ENCODE results near the gene ARID1B.

ARID1B gene

DNA sequence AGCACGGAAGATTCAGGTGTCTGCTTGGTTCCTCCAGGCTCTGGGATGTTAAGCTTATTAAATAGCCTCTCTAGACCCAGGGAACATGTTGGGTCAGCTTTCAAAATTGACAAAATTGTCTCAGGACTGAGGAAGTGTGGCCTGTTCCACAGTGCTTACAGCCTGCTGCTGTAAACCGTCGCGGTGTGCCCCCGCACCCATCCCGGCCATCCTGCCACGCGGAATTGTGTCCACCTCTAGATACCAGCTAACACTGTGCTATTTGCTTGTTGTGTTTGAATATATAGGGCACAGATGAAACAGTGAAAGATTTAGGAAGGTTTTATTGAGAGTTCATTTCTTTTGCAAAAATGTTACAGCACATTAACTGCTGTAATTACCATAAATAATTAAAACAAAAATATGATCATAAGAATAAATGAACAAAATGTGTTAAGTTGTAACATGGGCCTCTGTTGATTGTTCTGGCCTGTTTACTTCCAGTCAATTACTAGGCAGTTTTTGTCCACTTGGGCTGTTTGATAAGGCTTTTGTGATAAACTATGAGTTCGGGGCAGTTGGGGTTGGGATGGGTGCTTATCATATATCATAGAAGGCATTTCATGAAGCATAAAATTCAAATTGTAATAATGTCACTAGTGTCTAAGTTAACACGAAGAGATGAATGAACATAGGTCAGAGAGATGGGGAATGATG, 77.4 kb downstream of the ARID1B start:
- H3K27ac ChIP-seq (ENCODE audit: low read length): no peak overlapping the region
- H3K79me2 ChIP-seq (ENCODE audit: low read length): peaks cover 84% of the 10 kb centered on the region
- no peak for DNase-seq
- H4K20me1 ChIP-seq (ENCODE audit: insufficient read depth, low read length): no peaks in the 10 kb centered on the region
- H3K4me1 ChIP-seq (ENCODE audit: low read length): peaks cover 26% of the 10 kb centered on the region
- H3K9me2 ChIP-seq (replicated peaks; ENCODE audit: insufficient read depth, low read length): no peaks in the 10 kb centered on the region
- H3K4me2 ChIP-seq (ENCODE audit: low read depth, low read length): no peak overlapping the region
- H3K36me3 ChIP-seq (replicated peaks; ENCODE audit: insufficient read depth, low read length): no peaks in the 10 kb centered on the region
- H3K9ac ChIP-seq (ENCODE audit: low read length): no peak overlapping the region
- no peak for TF ChIP-seq EZH2 (optimal IDR thresholded peaks at IDR 0.05; ENCODE audit: low read depth, low read length)
- TF ChIP-seq, protein P1, sequence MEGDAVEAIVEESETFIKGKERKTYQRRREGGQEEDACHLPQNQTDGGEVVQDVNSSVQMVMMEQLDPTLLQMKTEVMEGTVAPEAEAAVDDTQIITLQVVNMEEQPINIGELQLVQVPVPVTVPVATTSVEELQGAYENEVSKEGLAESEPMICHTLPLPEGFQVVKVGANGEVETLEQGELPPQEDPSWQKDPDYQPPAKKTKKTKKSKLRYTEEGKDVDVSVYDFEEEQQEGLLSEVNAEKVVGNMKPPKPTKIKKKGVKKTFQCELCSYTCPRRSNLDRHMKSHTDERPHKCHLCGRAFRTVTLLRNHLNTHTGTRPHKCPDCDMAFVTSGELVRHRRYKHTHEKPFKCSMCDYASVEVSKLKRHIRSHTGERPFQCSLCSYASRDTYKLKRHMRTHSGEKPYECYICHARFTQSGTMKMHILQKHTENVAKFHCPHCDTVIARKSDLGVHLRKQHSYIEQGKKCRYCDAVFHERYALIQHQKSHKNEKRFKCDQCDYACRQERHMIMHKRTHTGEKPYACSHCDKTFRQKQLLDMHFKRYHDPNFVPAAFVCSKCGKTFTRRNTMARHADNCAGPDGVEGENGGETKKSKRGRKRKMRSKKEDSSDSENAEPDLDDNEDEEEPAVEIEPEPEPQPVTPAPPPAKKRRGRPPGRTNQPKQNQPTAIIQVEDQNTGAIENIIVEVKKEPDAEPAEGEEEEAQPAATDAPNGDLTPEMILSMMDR (IDR thresholded peaks at IDR 0.05; ENCODE audit: low read length): no peak
- TF ChIP-seq EZH2phosphoT487 (IDR thresholded peaks at IDR 0.05; ENCODE audit: low read length): no peak
- peaks cover 30% of the 10 kb centered on the region for H3F3A ChIP-seq (ENCODE audit: insufficient read depth, low read length)
- no peak overlapping the region for H2AFZ ChIP-seq (ENCODE audit: low read length)
- H3K4me3 ChIP-seq (ENCODE audit: low read length): no peak overlapping the region
- H3K9me3 ChIP-seq (replicated peaks; ENCODE audit: insufficient read depth, low read length): no peaks in the 10 kb centered on the region
- no peaks in the 10 kb centered on the region for H3K27me3 ChIP-seq (replicated peaks; ENCODE audit: insufficient read depth, low read length)

DNA sequence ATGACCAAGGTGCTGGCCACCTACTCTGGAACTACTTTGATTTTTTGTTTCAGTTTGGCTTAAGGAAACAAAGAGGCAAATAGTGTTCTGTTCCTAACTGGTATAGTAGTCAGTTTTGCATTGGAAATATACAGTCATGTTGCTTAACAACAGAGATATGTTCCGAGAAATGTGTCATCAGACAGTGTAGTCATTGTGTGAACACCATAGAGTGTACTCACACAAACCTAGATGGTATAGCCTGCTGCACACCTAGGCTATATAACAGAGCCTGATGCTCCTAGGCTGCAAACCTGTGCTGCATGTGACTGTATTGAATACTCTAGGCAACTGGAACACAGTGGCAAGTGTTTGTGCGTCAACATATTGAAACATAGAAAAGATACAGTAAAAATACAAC, 80.4 kb downstream of the ARID1B start:
- Histone ChIP-seq H3K27ac (ENCODE audit: low read length) (no peak overlapping the region), H3K9ac (ENCODE audit: low read length) (no peak overlapping the region), H4K20me1 (ENCODE audit: insufficient read depth, low read length) (no peaks in the 10 kb centered on the region), H3K27me3 (replicated peaks; ENCODE audit: insufficient read depth, low read length) (no peaks in the 10 kb centered on the region), H3K9me2 (replicated peaks; ENCODE audit: insufficient read depth, low read length) (no peaks in the 10 kb centered on the region), H3F3A (ENCODE audit: insufficient read depth, low read length) (peaks cover 7% of the 10 kb centered on the region), H3K4me3 (ENCODE audit: low read length) (no peak overlapping the region), H3K9me3 (replicated peaks; ENCODE audit: insufficient read depth, low read length) (no peaks in the 10 kb centered on the region), H3K4me1 (ENCODE audit: low read length) (peaks cover 12% of the 10 kb centered on the region), H3K36me3 (replicated peaks; ENCODE audit: insufficient read depth, low read length) (no peaks in the 10 kb centered on the region), H3K4me2 (ENCODE audit: low read depth, low read length) (no peak overlapping the region), H3K79me2 (ENCODE audit: low read length) (peaks cover 99% of the 10 kb centered on the region), H2AFZ (ENCODE audit: low read length) (no peak overlapping the region)
- TF ChIP-seq, protein P1 (IDR thresholded peaks at IDR 0.05; ENCODE audit: low read length): no peak
- TF ChIP-seq EZH2 (optimal IDR thresholded peaks at IDR 0.05; ENCODE audit: low read depth, low read length) (no peak), EZH2phosphoT487 (IDR thresholded peaks at IDR 0.05; ENCODE audit: low read length) (no peak)
- no peak for DNase-seq

DNA sequence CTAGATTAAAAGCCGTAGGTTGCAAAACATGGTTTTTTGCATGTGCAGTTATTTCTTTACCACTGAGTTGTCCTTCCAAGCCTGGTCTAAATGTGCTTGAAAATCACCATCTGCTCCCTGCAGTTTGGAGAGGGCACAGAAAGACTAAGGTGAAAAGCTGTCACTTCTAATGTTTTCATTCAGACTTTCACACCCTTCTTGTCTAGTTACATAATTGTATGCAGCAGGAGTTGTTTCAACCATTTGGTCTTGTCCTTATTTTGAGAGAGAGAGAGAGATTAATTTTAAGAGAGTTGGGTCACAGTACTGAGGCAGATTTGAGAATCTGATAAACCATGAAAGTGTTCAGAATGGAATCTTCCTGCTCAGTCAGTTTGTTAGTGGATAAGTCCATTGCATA, 82.5 kb downstream of the ARID1B start:
- Histone ChIP-seq H4K20me1 (ENCODE audit: insufficient read depth, low read length) (no peaks in the 10 kb centered on the region), H2AFZ (ENCODE audit: low read length) (no peak overlapping the region)

More for the DNA sequence above, 82.5 kb downstream of the ARID1B start:
- no peaks in the 10 kb centered on the region for H3K36me3 ChIP-seq (replicated peaks; ENCODE audit: insufficient read depth, low read length)
- H3K4me3 ChIP-seq (ENCODE audit: low read length): no peak overlapping the region
- no peaks in the 10 kb centered on the region for H3K9me2 ChIP-seq (replicated peaks; ENCODE audit: insufficient read depth, low read length)
- no peak overlapping the region for H3K27ac ChIP-seq (ENCODE audit: low read length)
- no peak overlapping the region for H3K9ac ChIP-seq (ENCODE audit: low read length)
- DNase-seq: no peak
- H3F3A ChIP-seq (ENCODE audit: insufficient read depth, low read length): no peaks in the 10 kb centered on the region
- H3K79me2 ChIP-seq (ENCODE audit: low read length): peaks cover 99% of the 10 kb centered on the region
- no peaks in the 10 kb centered on the region for H3K4me1 ChIP-seq (ENCODE audit: low read length)
- H3K27me3 ChIP-seq (replicated peaks; ENCODE audit: insufficient read depth, low read length): no peaks in the 10 kb centered on the region
- no peak for TF ChIP-seq EZH2 (optimal IDR thresholded peaks at IDR 0.05; ENCODE audit: low read depth, low read length)
- TF ChIP-seq, protein P1 (IDR thresholded peaks at IDR 0.05; ENCODE audit: low read length): no peak
- no peak for TF ChIP-seq EZH2phosphoT487 (IDR thresholded peaks at IDR 0.05; ENCODE audit: low read length)
- no peak overlapping the region for H3K4me2 ChIP-seq (ENCODE audit: low read depth, low read length)
- H3K9me3 ChIP-seq (replicated peaks; ENCODE audit: insufficient read depth, low read length): no peaks in the 10 kb centered on the region

All from MM.1S (cell line).